HFFc6 (cell line): ENCODE data around the gene GSAP. TPM values are rescaled to one million over a fixed set of nuclear protein-coding genes. Genes with fewer than 3 reads are reported as not detected.
"Not testable (repeated sequence)": the region's sequence is repeated elsewhere in the genome, so short reads cannot be mapped to it uniquely, and the experiment has no call there.

Experiments
- DNase-seq: peaks from one replicate; pipeline ENCODE4 v3.0.0-alpha.2; 2018
- H3K27ac Mint-ChIP-seq: 2 replicates; pipeline ENCODE4 v1.8.0; 2020; ENCODE audit warnings: mild to moderate bottlenecking, mixed read lengths
- H3K27me3 Mint-ChIP-seq: 2 replicates; pipeline ENCODE4 v1.8.0; 2021; ENCODE audit warnings: mild to moderate bottlenecking, moderate library complexity, mixed read lengths; ENCODE audit not compliant: insufficient read depth
- H3K36me3 Mint-ChIP-seq: 2 replicates; pipeline ENCODE4 v1.8.0; 2021; ENCODE audit warnings: low read depth, mixed read lengths
- H3K4me1 Mint-ChIP-seq: 2 replicates; pipeline ENCODE4 v1.8.0; 2020; ENCODE audit warnings: low read depth, mixed read lengths
- H3K4me3 Mint-ChIP-seq: 2 replicates; pipeline ENCODE4 v1.8.0; 2020; ENCODE audit warnings: mild to moderate bottlenecking, moderate library complexity, mixed read lengths
- H3K9me3 Mint-ChIP-seq: 2 replicates; pipeline ENCODE4 v1.8.0; 2020; ENCODE audit warnings: mild to moderate bottlenecking, mixed read lengths
- total RNA-seq, 6 experiments: library from RNA; stranded (reverse); fragmentation: NEBNext Ultra II Directional; extraction: Animal tissue kit (Norgen Biotek cat#: 25700); gene quantifications; 2 replicates in 1 of 6; 3 replicates in 5 of 6; pipeline ENCODE4 v1.2.3, GENCODE V29; 2021
- TF ChIP-seq, protein P1 (sequence below): fragments of 200-600 bp; sonication (generic); IDR thresholded peaks from 2 replicates; pipeline ENCODE4 v1.5.0; 2021; ENCODE audit warnings: antibody characterized with exemption, mild to moderate bottlenecking

GSAP gene
- total RNA-seq, 6 experiments from 2014 or later: 1.4 to 2.8 (median 2.2) TPM

DNA sequence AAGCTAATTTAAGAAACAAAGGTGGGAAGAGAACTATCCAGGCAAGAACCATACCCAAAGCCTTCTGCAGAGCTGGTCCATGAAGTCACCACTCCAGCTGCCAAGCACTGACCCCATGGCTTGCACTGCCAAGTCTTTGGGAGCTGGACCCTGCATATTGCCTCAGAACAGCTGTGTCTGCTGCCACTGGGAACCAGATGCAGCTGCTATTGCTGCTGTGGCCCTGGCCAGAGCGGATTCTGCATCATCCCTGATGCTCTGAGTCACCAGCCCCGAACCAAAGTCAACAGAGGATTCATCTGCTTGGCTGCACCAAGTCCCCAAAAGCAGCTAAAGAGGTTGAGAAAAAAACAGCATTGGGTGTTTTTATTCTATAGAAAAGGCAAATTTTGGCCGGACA is 39.2 kb upstream of the GSAP start:
- H3K9me3 Mint-ChIP-seq: no peaks in the 10 kb centered on the region
- peak overlapping the region; percentile 54 for H3K27ac Mint-ChIP-seq

DNA sequence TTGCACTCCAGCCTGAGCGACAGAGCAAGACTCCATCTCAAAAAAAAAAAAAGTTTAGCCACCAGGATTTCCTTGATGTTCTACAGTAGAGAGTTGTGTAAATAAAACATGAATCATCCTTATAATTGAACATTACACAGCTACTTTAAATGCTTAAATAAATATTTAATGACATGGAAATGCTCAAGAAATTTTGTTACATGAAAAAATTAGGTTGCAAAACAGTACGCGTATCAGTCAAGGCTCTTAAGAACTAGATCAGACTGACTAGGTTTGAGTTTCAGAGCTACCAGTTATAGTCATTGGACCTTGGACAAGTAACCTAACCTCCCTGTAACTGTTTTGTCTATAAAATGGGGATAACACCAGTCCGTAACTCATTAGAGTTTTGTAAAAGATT is 38.7 kb upstream of the GSAP start:
- peaks cover 57% of the 10 kb centered on the region for H3K4me1 Mint-ChIP-seq
- TF ChIP-seq, protein P1, sequence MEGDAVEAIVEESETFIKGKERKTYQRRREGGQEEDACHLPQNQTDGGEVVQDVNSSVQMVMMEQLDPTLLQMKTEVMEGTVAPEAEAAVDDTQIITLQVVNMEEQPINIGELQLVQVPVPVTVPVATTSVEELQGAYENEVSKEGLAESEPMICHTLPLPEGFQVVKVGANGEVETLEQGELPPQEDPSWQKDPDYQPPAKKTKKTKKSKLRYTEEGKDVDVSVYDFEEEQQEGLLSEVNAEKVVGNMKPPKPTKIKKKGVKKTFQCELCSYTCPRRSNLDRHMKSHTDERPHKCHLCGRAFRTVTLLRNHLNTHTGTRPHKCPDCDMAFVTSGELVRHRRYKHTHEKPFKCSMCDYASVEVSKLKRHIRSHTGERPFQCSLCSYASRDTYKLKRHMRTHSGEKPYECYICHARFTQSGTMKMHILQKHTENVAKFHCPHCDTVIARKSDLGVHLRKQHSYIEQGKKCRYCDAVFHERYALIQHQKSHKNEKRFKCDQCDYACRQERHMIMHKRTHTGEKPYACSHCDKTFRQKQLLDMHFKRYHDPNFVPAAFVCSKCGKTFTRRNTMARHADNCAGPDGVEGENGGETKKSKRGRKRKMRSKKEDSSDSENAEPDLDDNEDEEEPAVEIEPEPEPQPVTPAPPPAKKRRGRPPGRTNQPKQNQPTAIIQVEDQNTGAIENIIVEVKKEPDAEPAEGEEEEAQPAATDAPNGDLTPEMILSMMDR: no peak
- no peaks in the 10 kb centered on the region for H3K9me3 Mint-ChIP-seq
- H3K27ac Mint-ChIP-seq: peak overlapping the region; percentile 54
- no peak for DNase-seq
- H3K36me3 Mint-ChIP-seq: no peaks in the 10 kb centered on the region
- no peak overlapping the region for H3K4me3 Mint-ChIP-seq
- H3K27me3 Mint-ChIP-seq: no peaks in the 10 kb centered on the region; the same call in 1 of the 2 replicates

More for the DNA sequence above, 39.2 kb upstream of the GSAP start:
- no peaks in the 10 kb centered on the region; the same call in 1 of the 2 replicates for H3K27me3 Mint-ChIP-seq
- H3K4me3 Mint-ChIP-seq: no peak overlapping the region
- peaks cover 52% of the 10 kb centered on the region for H3K4me1 Mint-ChIP-seq
- peak; percentile 83 for DNase-seq
- no peaks in the 10 kb centered on the region for H3K36me3 Mint-ChIP-seq
- TF ChIP-seq, protein P1: no peak

GRCh38 chr7:77453531-77453930 is 37.4 kb upstream of the GSAP start:
- Mint-ChIP-seq H3K27me3 (no peaks in the 10 kb centered on the region; the same call in 1 of the 2 replicates), H3K27ac (no peak overlapping the region), H3K4me1 (peaks cover 58% of the 10 kb centered on the region), H3K36me3 (no peaks in the 10 kb centered on the region), H3K4me3 (no peak overlapping the region), H3K9me3 (no peaks in the 10 kb centered on the region)
- TF ChIP-seq, protein P1: no peak
- no peak for DNase-seq

- not testable (repeated sequence) for H3K9me3 Mint-ChIP-seq, H3K27ac Mint-ChIP-seq, H3K27me3 Mint-ChIP-seq, H3K36me3 Mint-ChIP-seq, H3K4me3 Mint-ChIP-seq, DNase-seq
- peaks cover 68% of the 10 kb centered on the region for H3K4me1 Mint-ChIP-seq
These were observed 35.8 kb upstream of the GSAP start for GRCh38 chr7:77451950-77452349.

DNA sequence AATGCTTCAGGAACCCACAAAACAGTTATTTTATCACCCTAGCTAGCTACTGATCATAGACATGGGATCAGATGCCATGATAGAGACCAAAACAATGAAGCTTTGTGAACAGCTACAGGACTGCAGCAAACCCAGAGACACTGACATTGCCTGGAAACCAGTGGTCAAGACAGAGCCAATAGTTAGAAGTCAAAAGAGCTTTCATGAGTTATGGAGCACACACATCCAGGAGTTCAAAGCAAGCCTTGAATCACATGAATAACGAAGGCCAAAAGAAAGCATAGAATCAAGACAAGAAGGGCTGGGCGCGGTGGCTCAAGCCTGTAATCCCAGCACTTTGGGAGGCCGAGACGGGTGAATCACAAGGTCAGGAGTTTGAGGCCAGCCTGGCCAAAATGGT is 34.5 kb upstream of the GSAP start:
- H3K36me3 Mint-ChIP-seq: no peaks in the 10 kb centered on the region
- H3K4me1 Mint-ChIP-seq: peaks cover 66% of the 10 kb centered on the region
- H3K9me3 Mint-ChIP-seq: no peaks in the 10 kb centered on the region
- no peaks in the 10 kb centered on the region; the same call in 1 of the 2 replicates for H3K27me3 Mint-ChIP-seq
- DNase-seq: no peak
- H3K4me3 Mint-ChIP-seq: no peak overlapping the region
- TF ChIP-seq, protein P1: no peak
- H3K27ac Mint-ChIP-seq: peak overlapping the region; percentile 6; the same call in 1 of the 2 replicates

DNA sequence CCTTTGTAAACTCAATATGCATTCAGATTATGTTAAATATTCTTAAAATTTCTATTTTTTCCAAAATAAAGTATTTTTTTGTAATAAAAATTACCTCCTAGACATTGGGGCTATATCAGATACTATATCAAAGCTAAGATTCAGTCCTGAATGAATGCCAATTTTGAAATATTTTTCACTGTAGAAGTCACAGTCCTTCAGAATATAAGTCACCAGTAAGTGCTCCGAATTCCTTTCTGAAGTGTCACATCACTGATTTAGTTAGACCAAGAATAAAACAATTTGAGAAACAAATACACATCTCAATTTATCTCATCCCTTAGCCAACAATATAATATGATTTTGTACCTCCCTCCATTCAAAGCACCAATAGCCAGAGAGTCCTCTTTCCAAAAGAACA is 33.9 kb upstream of the GSAP start:
- Mint-ChIP-seq H3K4me1 (peaks cover 61% of the 10 kb centered on the region), H3K36me3 (no peaks in the 10 kb centered on the region), H3K9me3 (no peaks in the 10 kb centered on the region), H3K4me3 (no peak overlapping the region), H3K27ac (0 out of 2 replicates have a peak overlapping the region, but pooled peaks have one; percentile 6), H3K27me3 (no peaks in the 10 kb centered on the region; the same call in 1 of the 2 replicates)
- DNase-seq: peak; percentile 63
- TF ChIP-seq, protein P1: no peak
